Panc1 (cell line): ENCODE data around the gene IPO13. TPM values are rescaled to one million over a fixed set of nuclear protein-coding genes. Genes with fewer than 3 reads are reported as not detected.

Experiments used
- ATAC-seq: fragments of 200-7000 bp; cut with Tn5 transposase; 2 replicates; pipeline ENCODE4 v1.9.1; 2020; ENCODE audit warnings: mild to moderate bottlenecking, moderate library complexity
- BruUV-seq: library from RNA; stranded (reverse); fragments of 400-500 nt; replicated peaks from 2 replicates; lab custom pipeline; 2021; lab: Mats Ljungman, UMichigan
- CTCF ChIA-PET: fragments of 300-600 bp; sonication (Branson Sonifier 250); formaldehyde crosslinking; loops from one replicate; lab custom pipeline; 2022; ENCODE audit warnings: antibody characterized with exemption; lab: Charles Lee
- POLR2A ChIA-PET: fragments of 300-600 bp; sonication (Branson Sonifier 250); formaldehyde crosslinking; loops from one replicate; lab custom pipeline; 2022; ENCODE audit warnings: antibody characterized with exemption; lab: Charles Lee
- DNase-seq: peaks from one replicate; pipeline ENCODE4 v3.0.0-alpha.2; 2010; ENCODE audit warnings: low read depth, low spot score
- H3K27ac ChIP-seq: 2 replicates; pipeline ENCODE4 v1.5.1; 2011; ENCODE audit warnings: mild to moderate bottlenecking, low read length, inconsistent platforms
- H3K27me3 ChIP-seq: fragments of 200-500 bp; sonication (Bioruptor generic); 2 replicates; pipeline ENCODE4 v1.6.0; 2014; ENCODE audit warnings: low read length, inconsistent platforms; ENCODE audit not compliant: control insufficient read depth, insufficient read depth
- H3K36me3 ChIP-seq: fragments of 200-500 bp; sonication (Bioruptor generic); 2 replicates; pipeline ENCODE4 v1.5.1; 2014; ENCODE audit warnings: inconsistent platforms, mild to moderate bottlenecking, low read length, moderate library complexity; ENCODE audit not compliant: control insufficient read depth, insufficient read depth
- H3K4me1 ChIP-seq: 2 replicates; pipeline ENCODE4 v1.5.1; 2011; ENCODE audit warnings: inconsistent platforms, mild to moderate bottlenecking, low read length, moderate library complexity; ENCODE audit not compliant: control insufficient read depth, insufficient read depth
- H3K4me3 ChIP-seq, 2 experiments: 2 replicates each; pipeline ENCODE4 v1.5.1; 2011 to 2012; ENCODE audit warnings: low read depth in 2 of 2, low read length in 2 of 2, mild to moderate bottlenecking in 2 of 2, inconsistent platforms in 1 of 2, moderate library complexity in 1 of 2
- H3K9me3 ChIP-seq: fragments of 200-500 bp; sonication (Bioruptor generic); 2 replicates; pipeline ENCODE4 v1.5.1; 2014; ENCODE audit warnings: low read depth, mild to moderate bottlenecking, inconsistent platforms, low read length, moderate library complexity; ENCODE audit not compliant: control insufficient read depth, insufficient read depth
- POLR2AphosphoS5 ChIP-seq: IDR thresholded peaks from 2 replicates; pipeline ENCODE4 v1.6.1; 2012; ENCODE audit warnings: mild to moderate bottlenecking, low read depth, low read length, moderate library complexity
- SIN3A ChIP-seq: IDR thresholded peaks from 2 replicates; pipeline ENCODE4 v1.6.1; 2012; ENCODE audit warnings: low read depth, mild to moderate bottlenecking, low read length, moderate library complexity, borderline replicate concordance; ENCODE audit not compliant: insufficient read depth
- TCF7L2 ChIP-seq: IDR thresholded peaks from 2 replicates; pipeline ENCODE4 v1.6.1; 2011; ENCODE audit warnings: mild to moderate bottlenecking, low read depth, low read length, inconsistent platforms
- in situ Hi-C: cut with HindIII; loops from 2 replicates; pipeline ENCODE4 v1.10.0; 2016; ENCODE audit warnings: low sequenced_read_pairs, low pct_unique_long_range_greater_than_20kb
- intact Hi-C: fragments of 100-400 bp; cut with micrococcal nuclease; formaldehyde crosslinking; loops from one replicate; pipeline ENCODE4 v1.10.0; 2022; ENCODE audit not compliant: unreplicated experiment
- total RNA-seq: library from RNA; stranded (reverse); gene quantifications from one replicate; pipeline ENCODE4 v1.2.1, GENCODE V29; 2021; ENCODE audit not compliant: unreplicated experiment
- TF ChIP-seq, protein P1 (sequence below), 2 experiments: IDR thresholded peaks; 2 replicates each; pipeline ENCODE4 v1.6.1; 2011 to 2012; ENCODE audit warnings: low read depth in 2 of 2, control low read depth in 1 of 2, low read length in 1 of 2, mild to moderate bottlenecking in 1 of 2, moderate library complexity in 1 of 2; ENCODE audit not compliant: insufficient read depth in 1 of 2
- TF ChIP-seq, protein P2 (sequence below): fragments of 450-650 bp; IDR thresholded peaks from 2 replicates; pipeline ENCODE4 v1.5.1; 2017; ENCODE audit warnings: mild to moderate bottlenecking

The IPO13 gene
- total RNA-seq, 1 experiment from 2014 or later: 40.0 TPM

DNA sequence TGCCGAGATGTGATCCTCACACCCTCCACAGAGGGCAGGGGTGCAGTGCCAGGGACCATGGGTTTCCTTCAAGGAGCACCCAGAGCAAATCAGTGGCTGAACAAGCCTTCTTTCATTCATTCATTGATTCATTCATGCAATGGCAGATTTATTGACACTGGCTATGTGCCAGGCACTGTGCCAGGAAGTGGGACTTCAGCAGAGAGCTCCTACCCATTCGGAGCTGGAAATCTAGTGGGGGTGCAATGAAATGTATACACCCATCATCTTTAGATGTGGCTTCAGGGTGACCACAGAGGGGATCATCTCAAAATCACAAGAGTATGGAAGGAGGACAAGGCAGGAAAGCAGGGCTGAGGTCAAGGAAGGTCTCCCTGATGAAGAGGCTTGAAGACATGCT, 65.7 kb downstream of the IPO13 start:
- H3K36me3 ChIP-seq: no peaks in the 10 kb centered on the region
- no peak overlapping the region for H3K27ac ChIP-seq
- H3K27me3 ChIP-seq: no peaks in the 10 kb centered on the region
- POLR2A ChIA-PET: no interaction called here
- BruUV-seq: no TSS peak
- no peak for DNase-seq
- no peak overlapping the region for H3K4me3 ChIP-seq
- no peak for ATAC-seq
- H3K4me1 ChIP-seq: no peaks in the 10 kb centered on the region
- intact Hi-C loops (no loop called here), in situ Hi-C loops (no loop called here)
- TF ChIP-seq TCF7L2: no peak
- no peak for TF ChIP-seq SIN3A
- TF ChIP-seq, protein P1, sequence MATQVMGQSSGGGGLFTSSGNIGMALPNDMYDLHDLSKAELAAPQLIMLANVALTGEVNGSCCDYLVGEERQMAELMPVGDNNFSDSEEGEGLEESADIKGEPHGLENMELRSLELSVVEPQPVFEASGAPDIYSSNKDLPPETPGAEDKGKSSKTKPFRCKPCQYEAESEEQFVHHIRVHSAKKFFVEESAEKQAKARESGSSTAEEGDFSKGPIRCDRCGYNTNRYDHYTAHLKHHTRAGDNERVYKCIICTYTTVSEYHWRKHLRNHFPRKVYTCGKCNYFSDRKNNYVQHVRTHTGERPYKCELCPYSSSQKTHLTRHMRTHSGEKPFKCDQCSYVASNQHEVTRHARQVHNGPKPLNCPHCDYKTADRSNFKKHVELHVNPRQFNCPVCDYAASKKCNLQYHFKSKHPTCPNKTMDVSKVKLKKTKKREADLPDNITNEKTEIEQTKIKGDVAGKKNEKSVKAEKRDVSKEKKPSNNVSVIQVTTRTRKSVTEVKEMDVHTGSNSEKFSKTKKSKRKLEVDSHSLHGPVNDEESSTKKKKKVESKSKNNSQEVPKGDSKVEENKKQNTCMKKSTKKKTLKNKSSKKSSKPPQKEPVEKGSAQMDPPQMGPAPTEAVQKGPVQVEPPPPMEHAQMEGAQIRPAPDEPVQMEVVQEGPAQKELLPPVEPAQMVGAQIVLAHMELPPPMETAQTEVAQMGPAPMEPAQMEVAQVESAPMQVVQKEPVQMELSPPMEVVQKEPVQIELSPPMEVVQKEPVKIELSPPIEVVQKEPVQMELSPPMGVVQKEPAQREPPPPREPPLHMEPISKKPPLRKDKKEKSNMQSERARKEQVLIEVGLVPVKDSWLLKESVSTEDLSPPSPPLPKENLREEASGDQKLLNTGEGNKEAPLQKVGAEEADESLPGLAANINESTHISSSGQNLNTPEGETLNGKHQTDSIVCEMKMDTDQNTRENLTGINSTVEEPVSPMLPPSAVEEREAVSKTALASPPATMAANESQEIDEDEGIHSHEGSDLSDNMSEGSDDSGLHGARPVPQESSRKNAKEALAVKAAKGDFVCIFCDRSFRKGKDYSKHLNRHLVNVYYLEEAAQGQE (IDR thresholded peaks at IDR 0.05; ENCODE audit: insufficient read depth in 1 of 2, low read depth in 2 of 2, low read length in 1 of 2): no peak
- TF ChIP-seq, protein P2, sequence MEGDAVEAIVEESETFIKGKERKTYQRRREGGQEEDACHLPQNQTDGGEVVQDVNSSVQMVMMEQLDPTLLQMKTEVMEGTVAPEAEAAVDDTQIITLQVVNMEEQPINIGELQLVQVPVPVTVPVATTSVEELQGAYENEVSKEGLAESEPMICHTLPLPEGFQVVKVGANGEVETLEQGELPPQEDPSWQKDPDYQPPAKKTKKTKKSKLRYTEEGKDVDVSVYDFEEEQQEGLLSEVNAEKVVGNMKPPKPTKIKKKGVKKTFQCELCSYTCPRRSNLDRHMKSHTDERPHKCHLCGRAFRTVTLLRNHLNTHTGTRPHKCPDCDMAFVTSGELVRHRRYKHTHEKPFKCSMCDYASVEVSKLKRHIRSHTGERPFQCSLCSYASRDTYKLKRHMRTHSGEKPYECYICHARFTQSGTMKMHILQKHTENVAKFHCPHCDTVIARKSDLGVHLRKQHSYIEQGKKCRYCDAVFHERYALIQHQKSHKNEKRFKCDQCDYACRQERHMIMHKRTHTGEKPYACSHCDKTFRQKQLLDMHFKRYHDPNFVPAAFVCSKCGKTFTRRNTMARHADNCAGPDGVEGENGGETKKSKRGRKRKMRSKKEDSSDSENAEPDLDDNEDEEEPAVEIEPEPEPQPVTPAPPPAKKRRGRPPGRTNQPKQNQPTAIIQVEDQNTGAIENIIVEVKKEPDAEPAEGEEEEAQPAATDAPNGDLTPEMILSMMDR: no peak
- TF ChIP-seq POLR2AphosphoS5: no peak
- no peaks in the 10 kb centered on the region for H3K9me3 ChIP-seq
- CTCF ChIA-PET: no interaction called here

DNA sequence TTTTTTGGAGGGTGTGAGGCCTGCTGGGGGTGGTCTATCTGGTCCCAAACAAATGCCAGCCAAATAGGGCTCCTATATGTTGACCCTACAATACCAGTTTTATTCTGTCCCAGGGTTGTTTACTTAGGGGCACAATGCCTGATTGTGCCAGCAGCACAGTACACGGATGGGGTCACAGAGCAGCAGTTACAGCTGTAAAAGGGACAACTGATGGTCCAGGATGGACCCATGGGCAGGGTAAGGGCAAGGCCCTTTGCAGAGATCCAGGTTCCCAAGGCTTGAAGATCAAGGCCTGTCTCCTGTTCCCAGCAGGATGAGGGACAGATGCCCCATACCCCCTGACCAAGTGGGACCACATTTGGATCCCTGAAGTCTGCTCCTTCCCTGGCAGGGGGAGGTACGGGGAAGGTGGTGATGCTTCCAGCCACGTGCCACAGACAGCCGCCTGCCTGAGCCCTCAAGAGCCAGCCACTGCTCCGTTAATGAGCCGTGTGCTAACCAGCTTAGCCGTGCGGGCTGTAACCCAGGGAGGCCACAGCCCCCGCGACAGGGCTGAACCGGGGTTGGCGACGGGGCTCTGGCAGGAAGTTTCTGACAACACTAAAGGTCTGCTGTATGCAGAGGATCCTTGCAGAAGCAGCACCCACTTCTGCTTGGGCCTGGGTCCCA, 66.3 kb downstream of the IPO13 start:
- intact Hi-C loops (no loop called here), in situ Hi-C loops (no loop called here)
- BruUV-seq: no TSS peak
- Histone ChIP-seq H3K9me3 (no peaks in the 10 kb centered on the region), H3K27me3 (no peaks in the 10 kb centered on the region), H3K36me3 (no peaks in the 10 kb centered on the region), H3K4me3 (no peak overlapping the region), H3K27ac (no peak overlapping the region), H3K4me1 (no peaks in the 10 kb centered on the region)
- no peak for DNase-seq
- TF ChIP-seq SIN3A (no peak), POLR2AphosphoS5 (no peak), TCF7L2 (no peak)
- TF ChIP-seq, protein P2: no peak
- TF ChIP-seq, protein P1 (IDR thresholded peaks at IDR 0.05; ENCODE audit: insufficient read depth in 1 of 2, low read depth in 2 of 2, low read length in 1 of 2): no peak
- ATAC-seq: no peak
- CTCF ChIA-PET: interaction anchor here (0.6 to 1.7 kb wide), 2 partner anchors 8 to 17 kb away, joined by 3 to 4 read pairs; no protein-coding TSS in a partner anchor
- POLR2A ChIA-PET: no interaction called here
